Suprapubic skin (tissue), 3 donors: ENCODE measurements around the gene PLXDC2.

Experiments used
- CTCF ChIP-seq, 2 donors: fragments of 200-600 bp in 1 of 2; fragments of 450-650 bp in 1 of 2; sonication (generic) in 1 of 2; IDR thresholded peaks; one replicate each; pipeline ENCODE4 v1.5.1; 2016 to 2019; ENCODE audit warnings: antibody characterized with exemption in 2 of 2, mild to moderate bottlenecking in 1 of 2, moderate library complexity in 1 of 2
- EP300 ChIP-seq: sonication (generic); formaldehyde crosslinking; IDR thresholded peaks from one replicate; pipeline ENCODE4 v1.6.1; 2017; ENCODE audit warnings: antibody characterized with exemption
- POLR2A ChIP-seq, 2 donors: fragments of 450-650 bp; IDR thresholded peaks; one replicate each; pipeline ENCODE4 v1.6.1; 2017; ENCODE audit warnings: antibody characterized with exemption in 2 of 2, mild to moderate bottlenecking in 2 of 2, moderate library complexity in 2 of 2

GRCh38 chr10:19891429-19891828 lies 75.2 kb downstream of the PLXDC2 start:
- no peak for TF ChIP-seq CTCF (IDR thresholded peaks at IDR 0.05)
- no peak for TF ChIP-seq POLR2A (IDR thresholded peaks at IDR 0.05)
- no peak for TF ChIP-seq EP300
